HepG2 (cell line): ENCODE measurements around the gene ERCC5. TPM values are rescaled to one million over a fixed set of nuclear protein-coding genes. Genes with fewer than 3 reads are reported as not detected.

ENCODE experiments used
- AGO1 ChIP-seq: fragments of 200-400 bp; formaldehyde crosslinking; IDR thresholded peaks from 2 replicates; pipeline ENCODE4 v1.6.1; 2017; ENCODE audit warnings: mild to moderate bottlenecking, low read depth, low read length, moderate library complexity; ENCODE audit not compliant: poor library complexity, severe bottlenecking
- CHD4 ChIP-seq: fragments of 200-600 bp; sonication (generic); IDR thresholded peaks from 2 replicates; pipeline ENCODE4 v1.7.0; 2017; ENCODE audit warnings: mild to moderate bottlenecking, low read length, borderline replicate concordance
- DR1 ChIP-seq: sonication (generic); formaldehyde crosslinking; IDR thresholded peaks from 2 replicates; pipeline ENCODE4 v1.8.0; 2021; ENCODE audit warnings: mild to moderate bottlenecking, missing genetic modification reagents, inconsistent platforms
- ESRRA ChIP-seq: sonication (generic); formaldehyde crosslinking; IDR thresholded peaks from 2 replicates; pipeline ENCODE4 v1.5.1; 2020; ENCODE audit warnings: mild to moderate bottlenecking, low read depth, missing genetic modification reagents
- GFI1 ChIP-seq: sonication (generic); formaldehyde crosslinking; IDR thresholded peaks from 2 replicates; pipeline ENCODE4 v1.5.0; 2020; ENCODE audit warnings: missing genetic modification reagents, mild to moderate bottlenecking, borderline replicate concordance
- MYC ChIP-seq: sonication (generic); formaldehyde crosslinking; IDR thresholded peaks from 2 replicates; pipeline ENCODE4 v1.9.0; 2021; ENCODE audit warnings: missing genetic modification reagents, borderline replicate concordance
- SALL2 ChIP-seq: sonication (generic); formaldehyde crosslinking; IDR thresholded peaks from 2 replicates; pipeline ENCODE4 v1.8.1; 2023; ENCODE audit warnings: mild to moderate bottlenecking, missing genetic modification reagents, inconsistent platforms
- ZNF235 ChIP-seq: sonication (generic); formaldehyde crosslinking; IDR thresholded peaks from 2 replicates; pipeline ENCODE4 v1.8.1; 2023; ENCODE audit warnings: mild to moderate bottlenecking, missing genetic modification reagents, borderline replicate concordance
- ZNF672 ChIP-seq: sonication (generic); formaldehyde crosslinking; IDR thresholded peaks from 2 replicates; pipeline ENCODE4 v1.8.1; 2022; ENCODE audit warnings: missing genetic modification reagents
- ZNF891 ChIP-seq: sonication (generic); formaldehyde crosslinking; IDR thresholded peaks from 2 replicates; pipeline ENCODE4 v1.5.0; 2020; ENCODE audit warnings: mild to moderate bottlenecking, missing genetic modification reagents
- polyA plus RNA-seq, 8 experiments: library from polyadenylated mRNA; depleted of rRNA in 3 of 8; stranded (reverse) in 7 of 8; unstranded in 1 of 8; fragments of >200 nt; fragmentation: Illumina TruSeq in 4 of 8; extraction: Trizol in 4 of 8; gene quantifications; 2 replicates each; pipeline versions ENCODE4 v1.2.1 to v1.2.3, GENCODE V29; 2011 to 2016; ENCODE audit warnings: low read depth in 4 of 8, missing spikeins in 1 of 8, mixed read lengths in 1 of 8; ENCODE audit not compliant: insufficient read depth in 1 of 8
- total RNA-seq, 5 experiments: library from RNA; depleted of rRNA; stranded (reverse); fragments of >200 nt; fragmentation: Illumina TruSeq; extraction: Trizol; gene quantifications; 2 replicates each; pipeline ENCODE4 v1.2.3, GENCODE V29; 2016; ENCODE audit warnings: low read depth in 1 of 5
- TF ChIP-seq, protein P1 (sequence below): sonication (generic); formaldehyde crosslinking; IDR thresholded peaks from 2 replicates; pipeline ENCODE4 v1.8.1; 2023; ENCODE audit warnings: mild to moderate bottlenecking, missing genetic modification reagents
- TF ChIP-seq, protein P2 (sequence below): sonication (generic); formaldehyde crosslinking; IDR thresholded peaks from 2 replicates; pipeline ENCODE4 v1.8.0; 2022; ENCODE audit warnings: missing genetic modification reagents, mild to moderate bottlenecking, moderate library complexity, borderline replicate concordance
- TF ChIP-seq, protein P3 (sequence below): sonication (generic); formaldehyde crosslinking; IDR thresholded peaks from 2 replicates; pipeline ENCODE4 v1.5.0; 2020; ENCODE audit warnings: mild to moderate bottlenecking, missing genetic modification reagents, borderline replicate concordance
- TF ChIP-seq, protein P4 (sequence below): IDR thresholded peaks from 2 replicates; pipeline ENCODE4 v1.6.1; 2016
- TF ChIP-seq, protein P5 (sequence below): sonication (generic); formaldehyde crosslinking; IDR thresholded peaks from 2 replicates; pipeline ENCODE4 v1.4.0; 2020; ENCODE audit warnings: missing genetic modification reagents
- TF ChIP-seq, protein P6 (sequence below): sonication (generic); formaldehyde crosslinking; IDR thresholded peaks from 2 replicates; pipeline ENCODE4 v1.4.0; 2020; ENCODE audit warnings: missing genetic modification reagents

Gene ERCC5
- total and polyA plus RNA-seq, 2 of the 13 experiments (the other 11 are each of a cell fraction or from before 2014, with no cell fraction given) = 12.9 to 35.5 TPM

DNA sequence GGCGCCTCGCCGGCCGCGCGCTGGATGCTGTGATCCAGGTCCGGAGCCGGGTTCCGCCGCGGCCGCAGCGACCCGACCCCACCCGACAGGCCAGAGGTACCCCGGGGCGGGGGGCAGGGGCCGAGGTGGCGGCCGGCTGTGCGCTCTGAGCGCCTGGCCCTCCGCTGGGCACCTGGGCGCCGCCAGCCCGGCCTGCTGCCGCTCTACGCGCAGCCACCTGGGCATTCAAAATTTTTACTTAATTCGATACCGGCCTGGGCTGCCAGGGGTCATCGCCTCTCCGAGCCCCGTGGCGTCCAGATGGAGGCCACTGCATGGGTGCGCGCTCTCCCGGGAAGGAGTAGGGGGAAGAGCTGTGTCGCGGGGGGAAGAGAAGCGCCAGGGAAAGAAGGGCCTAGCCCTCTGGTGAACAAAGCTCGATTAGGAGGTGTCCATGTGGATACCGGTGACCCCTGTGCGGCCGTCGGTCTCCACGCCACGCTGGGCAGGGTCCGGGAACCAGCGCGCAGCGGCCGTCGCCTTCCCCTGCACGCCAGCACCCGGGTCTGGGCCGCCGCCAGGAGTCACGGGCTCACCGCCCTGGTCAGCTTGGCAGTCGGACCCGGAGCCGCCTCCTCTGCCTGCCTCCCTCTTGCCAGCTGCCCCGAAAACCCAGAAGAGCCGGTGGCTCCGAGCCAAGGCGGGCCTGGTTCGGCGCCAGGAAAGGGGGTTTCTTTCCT, 46.2 kb upstream of the ERCC5 start (continued):
- TF ChIP-seq, protein P1, sequence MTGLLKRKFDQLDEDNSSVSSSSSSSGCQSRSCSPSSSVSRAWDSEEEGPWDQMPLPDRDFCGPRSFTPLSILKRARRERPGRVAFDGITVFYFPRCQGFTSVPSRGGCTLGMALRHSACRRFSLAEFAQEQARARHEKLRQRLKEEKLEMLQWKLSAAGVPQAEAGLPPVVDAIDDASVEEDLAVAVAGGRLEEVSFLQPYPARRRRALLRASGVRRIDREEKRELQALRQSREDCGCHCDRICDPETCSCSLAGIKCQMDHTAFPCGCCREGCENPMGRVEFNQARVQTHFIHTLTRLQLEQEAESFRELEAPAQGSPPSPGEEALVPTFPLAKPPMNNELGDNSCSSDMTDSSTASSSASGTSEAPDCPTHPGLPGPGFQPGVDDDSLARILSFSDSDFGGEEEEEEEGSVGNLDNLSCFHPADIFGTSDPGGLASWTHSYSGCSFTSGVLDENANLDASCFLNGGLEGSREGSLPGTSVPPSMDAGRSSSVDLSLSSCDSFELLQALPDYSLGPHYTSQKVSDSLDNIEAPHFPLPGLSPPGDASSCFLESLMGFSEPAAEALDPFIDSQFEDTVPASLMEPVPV (CRISPR knock-in tag) = no peak; the same call in 1 of the 2 replicates
- TF ChIP-seq, protein P2, sequence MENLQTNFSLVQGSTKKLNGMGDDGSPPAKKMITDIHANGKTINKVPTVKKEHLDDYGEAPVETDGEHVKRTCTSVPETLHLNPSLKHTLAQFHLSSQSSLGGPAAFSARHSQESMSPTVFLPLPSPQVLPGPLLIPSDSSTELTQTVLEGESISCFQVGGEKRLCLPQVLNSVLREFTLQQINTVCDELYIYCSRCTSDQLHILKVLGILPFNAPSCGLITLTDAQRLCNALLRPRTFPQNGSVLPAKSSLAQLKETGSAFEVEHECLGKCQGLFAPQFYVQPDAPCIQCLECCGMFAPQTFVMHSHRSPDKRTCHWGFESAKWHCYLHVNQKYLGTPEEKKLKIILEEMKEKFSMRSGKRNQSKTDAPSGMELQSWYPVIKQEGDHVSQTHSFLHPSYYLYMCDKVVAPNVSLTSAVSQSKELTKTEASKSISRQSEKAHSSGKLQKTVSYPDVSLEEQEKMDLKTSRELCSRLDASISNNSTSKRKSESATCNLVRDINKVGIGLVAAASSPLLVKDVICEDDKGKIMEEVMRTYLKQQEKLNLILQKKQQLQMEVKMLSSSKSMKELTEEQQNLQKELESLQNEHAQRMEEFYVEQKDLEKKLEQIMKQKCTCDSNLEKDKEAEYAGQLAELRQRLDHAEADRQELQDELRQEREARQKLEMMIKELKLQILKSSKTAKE (CRISPR knock-in tag) = no peak
- TF ChIP-seq CHD4 = no peak
- TF ChIP-seq, protein P3, sequence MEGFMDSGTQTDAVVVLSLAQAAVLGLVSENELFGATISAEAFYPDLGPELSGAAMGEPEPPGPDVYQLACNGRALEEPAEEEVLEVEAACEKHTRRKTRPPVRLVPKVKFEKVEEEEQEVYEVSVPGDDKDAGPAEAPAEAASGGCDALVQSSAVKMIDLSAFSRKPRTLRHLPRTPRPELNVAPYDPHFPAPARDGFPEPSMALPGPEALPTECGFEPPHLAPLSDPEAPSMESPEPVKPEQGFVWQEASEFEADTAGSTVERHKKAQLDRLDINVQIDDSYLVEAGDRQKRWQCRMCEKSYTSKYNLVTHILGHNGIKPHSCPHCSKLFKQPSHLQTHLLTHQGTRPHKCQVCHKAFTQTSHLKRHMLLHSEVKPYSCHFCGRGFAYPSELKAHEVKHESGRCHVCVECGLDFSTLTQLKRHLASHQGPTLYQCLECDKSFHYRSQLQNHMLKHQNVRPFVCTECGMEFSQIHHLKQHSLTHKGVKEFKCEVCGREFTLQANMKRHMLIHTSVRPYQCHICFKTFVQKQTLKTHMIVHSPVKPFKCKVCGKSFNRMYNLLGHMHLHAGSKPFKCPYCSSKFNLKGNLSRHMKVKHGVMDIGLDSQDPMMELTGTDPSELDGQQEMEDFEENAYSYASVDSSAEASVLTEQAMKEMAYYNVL (CRISPR knock-in tag) = 0 out of 2 replicates have a peak, but pooled peaks have one; percentile 0
- TF ChIP-seq ZNF672 (CRISPR knock-in tag) = no peak
- TF ChIP-seq, protein P4, sequence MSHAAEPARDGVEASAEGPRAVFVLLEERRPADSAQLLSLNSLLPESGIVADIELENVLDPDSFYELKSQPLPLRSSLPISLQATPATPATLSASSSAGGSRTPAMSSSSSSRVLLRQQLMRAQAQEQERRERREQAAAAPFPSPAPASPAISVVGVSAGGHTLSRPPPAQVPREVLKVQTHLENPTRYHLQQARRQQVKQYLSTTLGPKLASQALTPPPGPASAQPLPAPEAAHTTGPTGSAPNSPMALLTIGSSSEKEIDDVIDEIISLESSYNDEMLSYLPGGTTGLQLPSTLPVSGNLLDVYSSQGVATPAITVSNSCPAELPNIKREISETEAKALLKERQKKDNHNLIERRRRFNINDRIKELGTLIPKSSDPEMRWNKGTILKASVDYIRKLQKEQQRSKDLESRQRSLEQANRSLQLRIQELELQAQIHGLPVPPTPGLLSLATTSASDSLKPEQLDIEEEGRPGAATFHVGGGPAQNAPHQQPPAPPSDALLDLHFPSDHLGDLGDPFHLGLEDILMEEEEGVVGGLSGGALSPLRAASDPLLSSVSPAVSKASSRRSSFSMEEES (CRISPR knock-in tag) = no peak
- TF ChIP-seq, protein P5, sequence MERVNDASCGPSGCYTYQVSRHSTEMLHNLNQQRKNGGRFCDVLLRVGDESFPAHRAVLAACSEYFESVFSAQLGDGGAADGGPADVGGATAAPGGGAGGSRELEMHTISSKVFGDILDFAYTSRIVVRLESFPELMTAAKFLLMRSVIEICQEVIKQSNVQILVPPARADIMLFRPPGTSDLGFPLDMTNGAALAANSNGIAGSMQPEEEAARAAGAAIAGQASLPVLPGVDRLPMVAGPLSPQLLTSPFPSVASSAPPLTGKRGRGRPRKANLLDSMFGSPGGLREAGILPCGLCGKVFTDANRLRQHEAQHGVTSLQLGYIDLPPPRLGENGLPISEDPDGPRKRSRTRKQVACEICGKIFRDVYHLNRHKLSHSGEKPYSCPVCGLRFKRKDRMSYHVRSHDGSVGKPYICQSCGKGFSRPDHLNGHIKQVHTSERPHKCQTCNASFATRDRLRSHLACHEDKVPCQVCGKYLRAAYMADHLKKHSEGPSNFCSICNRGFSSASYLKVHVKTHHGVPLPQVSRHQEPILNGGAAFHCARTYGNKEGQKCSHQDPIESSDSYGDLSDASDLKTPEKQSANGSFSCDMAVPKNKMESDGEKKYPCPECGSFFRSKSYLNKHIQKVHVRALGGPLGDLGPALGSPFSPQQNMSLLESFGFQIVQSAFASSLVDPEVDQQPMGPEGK (CRISPR knock-in tag) = no peak
- TF ChIP-seq SALL2 (CRISPR knock-in tag) = 0 out of 2 replicates have a peak, but pooled peaks have one; percentile 14
- 0 out of 2 replicates have a peak, but pooled peaks have one; percentile 10 for TF ChIP-seq DR1 (CRISPR knock-in tag)
- TF ChIP-seq MYC (CRISPR knock-in tag) = peak; percentile 18; the same call in 1 of the 2 replicates
- TF ChIP-seq, protein P6, sequence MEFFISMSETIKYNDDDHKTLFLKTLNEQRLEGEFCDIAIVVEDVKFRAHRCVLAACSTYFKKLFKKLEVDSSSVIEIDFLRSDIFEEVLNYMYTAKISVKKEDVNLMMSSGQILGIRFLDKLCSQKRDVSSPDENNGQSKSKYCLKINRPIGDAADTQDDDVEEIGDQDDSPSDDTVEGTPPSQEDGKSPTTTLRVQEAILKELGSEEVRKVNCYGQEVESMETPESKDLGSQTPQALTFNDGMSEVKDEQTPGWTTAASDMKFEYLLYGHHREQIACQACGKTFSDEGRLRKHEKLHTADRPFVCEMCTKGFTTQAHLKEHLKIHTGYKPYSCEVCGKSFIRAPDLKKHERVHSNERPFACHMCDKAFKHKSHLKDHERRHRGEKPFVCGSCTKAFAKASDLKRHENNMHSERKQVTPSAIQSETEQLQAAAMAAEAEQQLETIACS (CRISPR knock-in tag) = no peak
- no peak for TF ChIP-seq GFI1 (CRISPR knock-in tag)
- no peak for TF ChIP-seq ESRRA (CRISPR knock-in tag)
- no peak for TF ChIP-seq ZNF235 (CRISPR knock-in tag)
- no peak for TF ChIP-seq AGO1
- TF ChIP-seq ZNF891 (CRISPR knock-in tag) = 0 out of 2 replicates have a peak, but pooled peaks have one; percentile 53
